ENCODE results near the gene DAB1.

DAB1 gene

GRCh38 chr1:57325536-57325935, 98.3 kb downstream of the DAB1 start:
- TF ChIP-seq SPI1 (IDR thresholded peaks at IDR 0.05; ENCODE audit: borderline replicate concordance, low read depth) (no peak), CTCF (IDR thresholded peaks at IDR 0.05; ENCODE audit: insufficient read depth, low read length) (no peak), REST (IDR thresholded peaks at IDR 0.05; ENCODE audit: insufficient replicate concordance, low read depth) (no peak)
- H3K4me3 ChIP-seq (replicated peaks; ENCODE audit: insufficient read depth, low read length), result no peak overlapping the region
- H3K27me3 ChIP-seq (ENCODE audit: insufficient read depth, poor library complexity, severe bottlenecking), result no peaks in the 10 kb centered on the region
- DNase-seq (ENCODE audit: low read depth in 1 of 2, low spot score in 1 of 2), result no peak
- no peak overlapping the region for H3K27ac ChIP-seq (replicated peaks)

GRCh38 chr1:57325117-57325516, 98.7 kb downstream of the DAB1 start:
- Histone ChIP-seq H3K27ac (replicated peaks) (no peak overlapping the region), H3K27me3 (ENCODE audit: insufficient read depth, poor library complexity, severe bottlenecking) (no peaks in the 10 kb centered on the region), H3K4me3 (replicated peaks; ENCODE audit: insufficient read depth, low read length) (no peak overlapping the region)
- no peak for DNase-seq (ENCODE audit: low read depth in 1 of 2, low spot score in 1 of 2)
- TF ChIP-seq CTCF (IDR thresholded peaks at IDR 0.05; ENCODE audit: insufficient read depth, low read length) (no peak), POLR2AphosphoS5 (IDR thresholded peaks at IDR 0.05; ENCODE audit: low read depth) (no peak), SPI1 (IDR thresholded peaks at IDR 0.05; ENCODE audit: borderline replicate concordance, low read depth) (no peak), GABPA (IDR thresholded peaks at IDR 0.05; ENCODE audit: low read depth) (no peak), REST (IDR thresholded peaks at IDR 0.05; ENCODE audit: insufficient replicate concordance, low read depth) (no peak)

GRCh38 chr1:57324388-57324787, 99.5 kb downstream of the DAB1 start:
- no peak for DNase-seq (ENCODE audit: low read depth in 1 of 2, low spot score in 1 of 2)
- Histone ChIP-seq H3K4me3 (replicated peaks; ENCODE audit: insufficient read depth, low read length) (no peak overlapping the region), H3K27ac (replicated peaks) (no peak overlapping the region), H3K27me3 (ENCODE audit: insufficient read depth, poor library complexity, severe bottlenecking) (no peaks in the 10 kb centered on the region)
- no peak for TF ChIP-seq POLR2AphosphoS5 (IDR thresholded peaks at IDR 0.05; ENCODE audit: low read depth)
- no peak for TF ChIP-seq REST (IDR thresholded peaks at IDR 0.05; ENCODE audit: insufficient replicate concordance, low read depth)
- TF ChIP-seq CTCF (IDR thresholded peaks at IDR 0.05; ENCODE audit: insufficient read depth, low read length), result no peak
- no peak for TF ChIP-seq SPI1 (IDR thresholded peaks at IDR 0.05; ENCODE audit: borderline replicate concordance, low read depth)
- TF ChIP-seq GABPA (IDR thresholded peaks at IDR 0.05; ENCODE audit: low read depth), result no peak

Data from HL-60 (cell line).